ENCODE data around the gene YPEL3.
A peak's percentile ranks its signal among the peaks of the same experiment; 100 is the strongest.
"Not testable (repeated sequence)": the region's sequence is repeated elsewhere in the genome, so short reads cannot be mapped to it uniquely, and the experiment has no call there.

Gene YPEL3

DNA sequence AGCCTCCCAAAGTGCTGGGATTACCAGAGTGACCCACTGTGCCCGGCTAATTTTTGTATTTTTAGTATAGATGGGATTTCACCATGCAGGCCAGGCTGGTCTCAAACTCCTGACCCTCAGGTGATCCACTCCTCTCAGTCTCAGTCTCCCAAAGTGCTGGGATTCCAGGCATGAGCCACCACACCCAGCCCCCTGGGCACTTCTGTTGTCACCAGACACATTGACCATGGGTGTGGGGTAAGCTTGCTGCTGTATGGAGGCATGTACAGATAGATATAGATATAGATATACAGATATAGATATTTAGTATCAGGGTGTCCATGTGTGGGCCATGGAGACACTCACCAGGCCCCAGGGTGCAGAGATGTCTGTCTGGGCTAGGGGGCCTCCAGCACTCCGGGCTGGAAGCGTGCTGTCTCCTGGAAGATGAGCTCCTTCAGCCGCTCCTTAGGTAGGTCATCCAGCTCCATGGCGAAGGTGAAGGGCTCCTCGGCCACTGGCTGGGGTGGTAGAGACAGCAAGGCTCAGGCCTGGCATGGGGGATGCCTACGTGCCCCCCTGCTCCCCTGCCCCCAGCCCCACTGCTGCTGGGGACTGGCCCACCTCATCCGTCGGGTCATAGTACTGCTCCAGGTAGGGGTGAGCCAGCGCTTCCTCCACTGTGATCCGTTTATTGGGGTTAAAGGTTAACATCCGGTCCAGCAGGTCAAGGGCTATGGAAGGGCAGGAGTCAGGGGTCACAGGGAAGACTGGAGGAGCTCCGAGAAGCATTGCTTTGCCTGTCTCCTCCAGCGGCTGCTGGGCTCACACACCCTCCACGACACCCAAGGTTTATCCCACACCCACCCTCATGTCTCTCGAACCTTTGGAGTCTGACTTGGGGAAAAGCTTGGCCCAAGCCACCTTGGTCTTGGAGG lies 20.5 kb upstream of the YPEL3 start:
- no peak for DNase-seq (ENCODE audit: low spot score)

DNA sequence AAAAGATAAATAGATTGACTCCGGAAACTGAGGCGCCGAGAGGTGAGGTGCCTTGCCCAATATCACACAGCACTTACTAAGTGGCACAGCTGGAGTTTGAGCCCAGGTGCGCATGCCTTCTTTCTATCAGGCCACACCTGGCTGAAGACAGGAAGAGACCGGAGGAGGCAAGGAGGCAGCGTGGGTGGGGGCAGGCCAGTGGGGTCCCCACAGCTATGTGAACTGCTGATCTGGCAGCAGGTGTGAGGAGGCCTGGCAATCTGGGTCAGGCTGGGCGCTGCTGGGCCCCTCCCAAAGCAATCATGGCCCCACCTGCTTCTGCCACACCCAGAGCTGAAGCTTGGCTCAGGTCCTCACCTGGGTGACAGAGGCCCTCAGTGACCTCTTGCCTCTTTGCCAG lies 19.2 kb upstream of the YPEL3 start:
- no peak for DNase-seq (ENCODE audit: low spot score)

DNA sequence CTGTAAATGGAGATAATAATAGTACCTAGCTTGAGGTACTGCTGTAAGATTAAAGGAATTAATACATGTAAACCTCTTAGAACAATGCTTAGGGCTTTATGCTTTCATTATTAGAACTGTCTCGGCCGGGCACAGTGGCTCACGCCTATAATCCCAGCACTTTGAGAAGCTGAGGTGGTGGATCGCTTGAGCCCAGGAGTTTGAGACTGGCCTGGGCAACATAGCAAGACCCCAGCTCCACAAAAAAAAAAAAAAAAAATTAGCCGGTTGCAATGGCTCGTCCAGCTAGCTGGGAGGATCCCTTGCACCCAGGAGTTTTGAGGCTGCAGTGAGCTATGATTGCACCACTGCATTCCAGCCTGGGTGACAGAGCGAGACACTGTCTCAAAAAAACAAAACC lies 18.8 kb upstream of the YPEL3 start:
- DNase-seq (ENCODE audit: low spot score), result not testable (repeated sequence)

DNA sequence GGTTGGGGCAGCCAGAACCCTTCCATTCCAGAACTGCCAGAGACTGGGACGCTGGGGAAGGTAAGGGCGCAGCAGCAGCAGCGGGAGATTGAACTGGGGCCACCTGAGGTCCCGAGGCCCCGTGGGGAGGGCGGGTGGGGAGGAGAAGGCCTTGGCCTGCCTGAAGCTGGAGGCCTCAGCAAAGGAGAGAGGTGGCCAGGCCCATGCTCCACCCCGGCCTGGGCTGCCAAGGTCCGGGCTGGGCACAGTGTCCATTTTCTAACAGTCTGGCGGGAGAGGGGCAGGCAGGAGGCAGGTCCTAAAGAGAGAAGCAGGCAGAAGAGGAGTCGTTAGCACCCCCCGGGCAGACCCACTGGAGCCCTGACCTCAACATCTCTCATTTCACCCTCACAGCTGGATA lies 18.4 kb upstream of the YPEL3 start:
- DNase-seq (ENCODE audit: low spot score), result no peak

DNA sequence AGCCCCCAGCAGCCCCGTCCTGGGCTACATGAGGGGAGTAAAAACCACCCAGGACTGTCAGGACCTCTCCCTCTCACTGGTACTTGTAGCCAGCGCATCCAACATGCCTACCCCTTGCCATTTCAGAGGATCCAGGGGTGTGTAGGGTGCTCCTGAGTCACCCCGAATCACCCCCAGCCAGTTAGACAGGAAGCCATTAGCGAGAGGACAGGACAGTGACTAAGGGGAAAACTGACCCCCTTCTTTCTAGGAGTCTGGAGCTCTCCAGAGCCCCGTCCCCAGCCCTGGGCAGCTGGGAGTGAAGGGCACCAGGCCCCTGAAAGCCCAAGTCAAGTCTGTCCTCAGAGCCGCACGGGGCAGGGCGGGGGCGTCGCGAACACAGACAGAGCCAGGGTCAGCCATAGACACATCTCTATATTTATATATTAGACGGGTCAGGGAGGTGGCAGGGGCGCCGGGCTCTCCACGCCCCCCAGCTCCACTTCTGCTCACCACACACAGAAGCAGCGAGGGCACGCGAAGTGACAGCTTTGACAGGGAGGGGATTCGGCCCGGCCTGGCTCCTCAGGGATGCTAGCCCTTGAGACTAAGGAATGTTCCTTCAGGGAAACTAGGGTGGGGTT lies 17.8 kb upstream of the YPEL3 start:
- peak; percentile 64 for DNase-seq (ENCODE audit: low spot score)

DNA sequence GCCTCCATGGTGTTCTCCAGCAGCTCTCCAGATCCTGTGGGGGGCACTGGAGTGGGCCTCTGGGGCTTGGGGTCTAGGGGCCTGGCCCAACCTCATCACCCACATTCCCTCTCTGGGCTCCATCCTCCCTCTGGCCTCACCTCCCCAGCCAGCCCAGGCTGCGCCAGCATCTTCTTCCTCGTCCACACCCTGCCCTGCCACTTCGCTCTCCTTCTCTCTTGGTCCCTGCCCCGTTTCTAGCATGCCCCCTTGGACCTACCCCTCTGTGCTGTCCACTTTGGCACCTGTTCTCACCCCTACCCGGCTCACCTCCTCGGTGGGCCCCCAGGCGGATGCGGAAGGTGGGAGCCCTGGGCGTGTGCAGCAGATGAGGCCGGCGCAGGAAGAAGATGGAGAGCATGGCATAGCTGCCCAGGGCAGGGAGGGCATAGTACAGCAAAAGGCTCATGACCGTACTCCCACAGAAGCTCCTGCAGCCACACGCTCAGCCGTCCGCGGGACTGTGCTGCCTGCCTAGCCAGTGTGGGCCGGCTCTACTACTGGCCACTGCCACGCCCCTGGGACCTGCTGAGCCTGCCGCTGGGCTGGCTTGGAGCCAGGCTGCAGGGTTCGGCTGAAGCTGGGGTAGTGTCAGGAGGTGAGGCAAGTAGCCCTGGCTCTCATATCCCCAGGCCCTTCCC lies 17.2 kb upstream of the YPEL3 start, which contains the start of gene GDPD3:
Gene GDPD3, minus strand, starts transcription at position 507 of the 680 bp plus-strand sequence. Its CDS starts 59 bp downstream, at position 448.
- no peak for DNase-seq (ENCODE audit: low spot score)

DNA sequence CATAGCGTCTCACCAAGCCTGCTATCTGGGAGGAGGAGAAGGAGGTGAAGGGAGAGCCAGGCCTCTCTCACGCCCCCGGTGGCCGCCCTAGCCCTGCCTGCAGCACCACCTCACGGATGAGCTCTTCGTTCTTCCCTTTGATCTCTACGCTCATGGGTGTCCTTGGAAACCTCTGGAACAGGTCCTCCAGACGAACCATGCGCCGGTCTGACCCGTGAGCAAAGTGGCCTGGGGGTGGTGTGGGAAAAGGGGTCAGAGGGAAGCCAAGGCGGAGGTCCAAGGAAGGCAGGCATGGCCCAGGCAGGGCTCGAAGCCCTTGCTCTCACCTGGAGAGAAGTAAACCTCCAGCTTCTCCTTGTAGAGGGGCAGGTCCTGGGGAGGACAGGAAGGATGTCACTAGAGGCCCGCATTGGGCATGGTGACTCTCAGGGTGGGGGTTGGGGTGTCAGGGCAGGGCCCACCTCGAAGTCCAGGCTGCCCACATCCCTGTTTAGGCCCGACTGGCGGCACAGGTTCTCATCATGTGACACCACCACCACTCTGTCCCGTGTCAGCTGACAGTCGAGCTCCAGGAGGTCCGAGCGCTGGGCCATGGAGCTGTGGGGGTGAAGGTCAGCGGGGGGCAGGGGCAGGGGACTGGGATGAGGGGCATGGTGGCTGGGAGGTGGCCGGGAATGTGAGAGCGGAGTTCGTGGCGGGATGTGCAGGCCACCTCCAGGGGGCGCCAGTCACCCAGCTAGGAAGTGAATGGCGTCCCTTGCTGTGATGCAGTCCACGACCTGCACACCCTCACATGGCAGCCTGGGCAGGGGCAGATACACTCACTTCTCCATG lies 16.4 kb upstream of the YPEL3 start:
- DNase-seq (ENCODE audit: low spot score), result peak; percentile 47

DNA sequence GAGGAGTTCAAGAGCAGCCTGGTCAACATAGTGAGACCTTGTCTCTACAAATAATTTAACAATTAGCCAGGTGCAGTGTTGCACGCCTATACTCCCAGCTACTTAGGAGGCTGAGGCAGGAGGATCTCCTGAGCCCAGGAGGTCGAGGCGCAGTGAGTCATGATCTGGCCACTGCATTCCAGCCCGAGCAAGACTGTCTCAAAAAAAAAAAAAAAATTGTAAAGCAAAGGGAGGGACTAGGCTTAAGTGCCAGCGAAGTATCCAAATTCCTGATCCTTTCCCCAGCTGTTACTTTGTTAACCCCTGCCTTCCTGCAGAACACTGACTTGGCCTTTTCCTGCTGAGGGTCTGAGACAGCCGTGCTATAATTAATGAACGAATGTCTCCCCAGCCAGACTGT lies 14.6 kb upstream of the YPEL3 start:
- no peak for DNase-seq (ENCODE audit: low spot score)

DNA sequence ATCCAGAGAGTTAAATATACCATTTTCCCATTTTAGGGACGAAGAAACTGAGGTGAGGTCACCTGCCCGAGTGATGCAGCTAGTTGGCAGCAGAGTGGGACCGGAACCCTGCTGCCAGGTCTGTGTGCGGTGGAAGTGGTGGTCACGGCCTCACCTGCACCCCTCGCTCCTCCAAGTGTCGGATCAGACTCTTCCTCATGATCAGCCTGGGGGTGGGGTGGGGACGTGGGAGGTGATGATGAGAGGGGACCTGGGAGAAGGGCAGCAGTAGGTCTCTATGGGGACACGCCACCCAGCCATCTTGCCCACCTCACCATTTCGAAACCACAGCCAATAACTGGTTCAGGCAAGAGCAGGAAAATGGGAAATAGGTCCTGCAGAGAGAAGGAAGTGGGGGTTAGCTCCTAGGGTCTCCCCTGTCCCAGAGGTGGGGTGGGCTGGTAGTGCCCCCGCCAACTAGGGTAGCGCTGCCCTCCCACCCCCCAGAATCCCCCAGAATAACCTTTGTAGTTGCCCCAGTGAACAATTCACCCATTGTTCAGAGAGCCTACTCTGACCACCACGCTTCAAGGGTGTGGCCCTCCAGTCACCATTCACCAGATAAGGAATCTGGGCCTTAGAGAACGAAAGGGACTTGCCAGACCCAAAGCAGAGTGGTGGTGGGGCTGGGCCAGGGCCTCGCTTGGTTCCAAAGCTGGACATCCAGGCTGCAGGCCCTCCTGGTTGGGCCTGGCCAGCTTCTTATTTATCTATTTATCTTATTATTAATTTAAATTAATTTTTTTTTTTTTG lies 12.2 kb upstream of the YPEL3 start:
- no peak for DNase-seq (ENCODE audit: low spot score)

DNA sequence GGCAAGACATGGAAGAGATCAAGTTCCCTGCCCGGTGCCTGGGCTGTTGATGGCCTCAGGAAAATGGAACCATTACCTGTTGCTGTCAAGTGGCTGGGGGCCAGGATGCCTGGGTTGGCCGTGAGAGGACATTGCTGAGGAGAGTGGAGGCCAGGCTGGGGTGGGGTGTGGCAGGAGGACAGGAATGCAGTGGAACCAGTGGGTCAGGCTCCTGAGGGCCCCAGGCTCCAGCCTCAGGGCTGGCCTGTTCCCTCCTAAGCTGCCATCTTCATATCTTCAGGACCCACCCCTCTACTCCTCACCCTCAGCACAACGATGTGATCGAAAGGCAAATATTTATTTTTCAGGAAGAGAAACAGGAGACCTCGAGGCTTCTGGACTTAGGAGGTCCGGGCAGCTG lies 8.5 kb upstream of the YPEL3 start:
- no peak for DNase-seq (ENCODE audit: low spot score)

DNA sequence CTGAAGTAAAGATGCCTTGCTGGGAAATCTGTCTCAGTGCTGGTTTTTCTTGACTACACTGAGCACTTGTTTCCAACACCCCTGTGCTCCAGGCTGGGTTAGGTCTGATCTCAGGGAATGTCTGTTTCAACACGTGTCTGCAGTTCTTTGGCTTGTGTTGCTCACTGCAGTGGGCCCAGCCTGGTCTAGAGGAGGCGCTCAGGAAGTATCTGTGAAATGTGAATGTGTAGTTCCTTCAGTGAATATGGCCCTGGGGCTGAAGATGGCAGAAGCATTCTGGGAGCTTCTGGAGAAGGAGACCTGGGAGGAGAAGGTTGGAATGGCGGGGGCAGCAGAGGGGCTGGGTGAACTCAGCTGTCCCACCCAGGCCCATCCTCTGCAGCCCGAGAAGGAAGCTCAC lies 8.1 kb upstream of the YPEL3 start:
- no peak for DNase-seq (ENCODE audit: low spot score)

DNA sequence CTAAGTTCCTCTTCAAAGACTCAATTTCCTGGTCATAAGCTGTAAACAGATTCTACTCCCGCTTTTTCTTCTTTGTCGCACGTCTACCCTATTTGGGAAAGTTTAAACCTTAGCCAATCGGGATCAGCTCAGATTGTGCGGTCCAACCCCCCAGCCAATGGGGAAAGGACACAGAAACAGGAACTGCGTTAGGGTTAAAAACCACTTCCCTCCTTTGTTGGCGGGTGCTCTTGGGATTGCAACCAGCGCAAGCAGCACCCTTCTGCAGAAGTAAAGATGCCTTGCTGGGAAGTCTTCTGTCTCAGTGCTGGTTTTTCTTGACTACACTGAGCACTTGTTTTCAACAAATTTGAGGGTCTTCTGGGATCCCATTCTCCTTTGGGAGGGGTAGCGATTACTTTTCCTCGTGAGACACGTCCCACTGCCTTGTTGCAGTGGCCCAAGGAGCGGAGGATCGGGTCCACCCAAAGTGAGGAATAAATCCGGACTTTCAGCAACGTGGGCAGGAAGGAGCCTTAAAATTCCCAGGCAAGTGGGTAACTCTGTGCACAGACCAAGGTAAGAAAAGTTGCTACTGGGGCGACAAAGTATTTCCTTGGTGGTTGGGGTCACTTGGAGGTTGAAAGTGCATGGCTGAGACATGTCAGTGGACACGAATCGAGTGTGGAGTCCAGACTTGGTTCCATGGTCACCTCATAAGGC lies 1.0 kb upstream of the YPEL3 start:
- no peak for DNase-seq (ENCODE audit: low spot score)

DNA sequence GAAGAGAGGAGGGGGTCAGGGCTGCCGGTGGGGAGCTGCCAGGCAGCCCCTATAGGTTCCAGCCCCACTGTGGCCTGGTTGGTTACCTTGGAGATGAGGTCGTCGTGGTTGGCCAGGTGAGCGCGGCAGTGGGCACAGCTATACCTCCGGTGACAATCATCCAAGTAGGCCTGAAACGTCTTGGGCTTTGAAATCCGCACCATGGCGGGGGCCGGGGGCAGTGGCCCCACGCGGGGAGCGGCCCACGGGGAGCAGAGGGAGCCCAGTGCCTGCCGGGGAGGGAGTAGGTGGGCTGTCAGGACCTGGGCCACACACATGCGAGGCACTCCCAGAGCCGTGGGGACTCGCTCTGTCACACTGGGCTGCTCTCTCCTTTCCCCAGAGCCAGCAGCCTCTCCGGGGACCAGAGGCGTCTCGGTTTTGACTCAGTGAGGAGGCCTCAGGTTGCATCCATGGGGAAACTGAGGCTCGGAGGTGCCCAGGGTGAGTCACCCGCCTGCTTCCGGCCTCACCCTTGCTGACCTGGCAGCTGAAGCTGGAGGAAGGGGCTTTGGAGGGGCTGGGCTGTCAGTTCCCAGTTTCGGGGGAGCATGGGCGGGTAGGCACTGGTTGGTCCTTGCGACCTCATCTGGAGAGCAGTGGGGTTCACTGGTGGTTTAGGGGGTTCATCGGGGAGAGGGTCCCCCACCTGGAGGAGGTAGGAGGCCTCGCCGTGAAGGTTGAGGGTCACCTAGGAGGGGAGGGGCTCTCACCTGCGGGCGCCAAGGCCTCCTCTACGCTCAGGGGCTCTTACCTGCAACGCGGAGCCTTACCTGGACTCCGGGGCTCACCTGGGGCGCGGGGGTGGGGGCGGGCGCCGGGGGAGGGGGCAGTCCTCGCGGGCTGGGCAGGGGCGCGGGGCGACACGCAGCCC lies 591 bp downstream of the YPEL3 start:
- no peak for DNase-seq (ENCODE audit: low spot score)

DNA sequence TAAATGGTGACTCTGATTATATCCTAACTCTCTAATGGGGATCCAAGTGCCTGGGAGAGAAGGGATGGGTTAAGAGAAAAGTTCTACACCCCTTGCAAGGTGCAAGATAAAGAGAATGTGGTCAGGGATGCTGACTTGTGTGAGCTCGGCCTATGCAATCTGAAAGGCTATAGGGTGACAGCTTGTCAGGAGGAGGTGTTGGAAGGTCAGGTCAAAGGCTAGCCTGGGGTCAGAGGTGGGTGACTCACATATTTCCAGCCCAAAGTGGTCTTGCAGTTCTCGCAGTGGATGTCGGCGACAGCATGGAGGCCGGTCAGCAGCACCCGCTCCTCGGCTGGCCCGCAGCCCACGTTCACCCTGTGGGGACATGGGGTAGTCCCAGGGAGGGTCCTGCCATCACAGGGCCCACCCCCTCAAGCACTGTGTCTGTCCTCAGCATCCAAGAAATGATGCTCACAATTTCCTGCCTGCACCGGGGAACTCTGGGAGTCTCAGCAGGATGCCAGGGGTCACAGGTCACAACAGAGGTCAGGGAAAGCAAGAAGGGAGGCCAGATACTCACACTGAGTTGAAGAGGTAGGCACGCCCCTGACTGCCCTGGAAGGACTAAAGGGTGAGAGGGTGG lies 1.4 kb downstream of the YPEL3 start:
- DNase-seq (ENCODE audit: low spot score), result no peak

DNA sequence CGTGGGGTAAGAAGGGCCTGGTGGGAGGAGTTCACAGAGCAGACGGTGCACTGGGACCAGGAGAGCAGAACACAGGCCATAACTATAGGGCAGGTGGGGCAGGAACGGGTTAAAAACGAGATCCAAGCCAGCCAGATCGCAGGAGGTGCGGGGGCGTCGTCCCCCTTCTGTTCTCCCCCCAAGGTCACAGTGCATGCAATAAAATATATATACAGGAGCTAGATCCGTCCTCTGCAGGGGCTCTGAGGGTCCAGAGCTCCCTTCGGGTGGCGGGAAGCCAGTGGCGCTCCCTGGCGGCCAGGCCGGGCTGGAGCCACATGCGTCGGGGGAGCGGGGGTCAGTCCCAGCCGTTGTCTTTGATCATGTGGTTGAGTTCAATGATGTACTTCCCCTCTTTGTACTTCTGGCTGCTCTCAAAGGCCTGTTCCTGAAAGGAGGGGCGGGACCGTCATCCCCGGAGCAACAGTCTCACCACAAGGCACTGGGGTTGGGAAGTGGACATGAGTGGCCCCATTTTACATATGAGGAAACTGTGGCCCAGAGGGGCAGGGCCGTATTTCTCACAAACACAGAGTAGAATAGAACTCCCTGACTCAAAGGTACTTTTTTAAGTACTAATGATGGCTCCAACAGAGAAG lies 3.5 kb downstream of the YPEL3 start:
- DNase-seq (ENCODE audit: low spot score), result peak; percentile 92

DNA sequence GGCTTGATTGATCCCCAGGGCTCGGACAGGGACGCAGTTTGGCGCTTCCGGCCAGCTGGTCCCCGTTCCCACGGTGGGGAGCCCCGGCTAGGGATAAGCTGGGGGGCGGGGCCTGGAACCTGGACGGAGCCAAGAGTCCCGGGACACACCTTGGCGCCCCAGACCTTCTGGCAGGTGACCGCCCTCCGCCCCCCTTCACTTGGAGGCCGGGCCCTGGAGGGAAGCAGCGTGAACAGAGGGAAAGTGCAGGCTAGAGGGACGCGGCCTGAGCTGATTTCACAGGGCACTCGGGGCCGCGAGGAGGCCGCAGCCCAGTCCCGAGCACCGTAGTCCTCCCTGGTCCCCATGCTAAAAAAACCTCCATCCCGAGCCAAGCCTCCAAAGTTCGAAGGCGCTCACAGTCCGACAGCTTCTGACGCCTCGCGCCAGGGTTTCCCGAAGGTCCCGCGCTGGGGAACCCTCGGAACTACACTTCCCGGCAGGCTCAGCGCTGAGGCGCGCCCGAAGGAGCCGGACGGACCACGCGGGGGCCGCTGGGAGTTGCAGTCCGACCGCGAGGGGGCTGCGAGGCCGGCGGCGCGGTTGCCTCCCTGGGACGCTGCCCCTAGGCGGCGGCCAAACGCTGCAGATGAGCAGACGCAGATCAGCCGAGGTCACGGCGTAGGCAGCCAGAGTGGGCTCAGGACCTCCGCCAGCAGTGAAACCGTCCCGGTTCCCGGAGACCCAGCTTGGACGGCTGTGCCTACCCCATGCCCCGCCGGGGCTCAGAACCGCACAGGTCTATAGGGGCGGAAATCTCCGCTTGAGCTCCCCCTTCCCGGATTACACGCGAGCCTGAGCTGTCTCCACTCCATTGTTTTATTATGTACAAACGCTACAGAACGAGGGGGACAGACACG lies 4.3 kb downstream of the YPEL3 start, which contains the start of gene TBX6:
Gene TBX6, minus strand, starts transcription at position 451 of the 899 bp plus-strand sequence. CDS start 731 bp downstream, outside the sequence.
- peak; percentile 94 for DNase-seq (ENCODE audit: low spot score)

Measured in RKO (cell line).